DND-41 (cell line): Measurements from ENCODE around the gene UBAP1.
"Not testable (repeated sequence)": the region's sequence is repeated elsewhere in the genome, so short reads cannot be mapped to it uniquely, and the experiment has no call there.

Experiments
- ATAC-seq: fragments of 200-7000 bp; cut with Tn5 transposase; 3 replicates; pipeline ENCODE4 v1.9.1; 2021; ENCODE audit warnings: low read depth; ENCODE audit not compliant: insufficient read depth
- DNase-seq: peaks from one replicate; pipeline ENCODE4 v3.0.0-alpha.2; 2020
- H2AFZ ChIP-seq: 2 replicates; pipeline ENCODE4 v1.6.0; 2012; ENCODE audit warnings: low read depth, low read length
- H3K27ac ChIP-seq: 2 replicates; pipeline ENCODE4 v1.5.1; 2012; ENCODE audit warnings: low read length, inconsistent platforms
- H3K27me3 ChIP-seq: fragments of 200-600 bp; sonication (generic); 2 replicates; pipeline ENCODE4 v1.6.0; 2012; ENCODE audit warnings: low read length, mild to moderate bottlenecking, inconsistent platforms; ENCODE audit not compliant: insufficient read depth, poor library complexity
- H3K36me3 ChIP-seq: 2 replicates; pipeline ENCODE4 v1.5.1; 2012; ENCODE audit warnings: low read length, inconsistent platforms; ENCODE audit not compliant: insufficient read depth
- H3K4me1 ChIP-seq: 2 replicates; pipeline ENCODE4 v1.5.1; 2012; ENCODE audit warnings: mild to moderate bottlenecking, low read length; ENCODE audit not compliant: insufficient read depth
- H3K4me2 ChIP-seq: 2 replicates; pipeline ENCODE4 v1.6.0; 2012; ENCODE audit warnings: mild to moderate bottlenecking, moderate library complexity, low read length, inconsistent platforms; ENCODE audit not compliant: insufficient read depth
- H3K4me3 ChIP-seq, 2 experiments: fragments of 200-600 bp in 1 of 2; shearing (Covaris generic) in 1 of 2; 2 replicates each; pipeline ENCODE4 v1.5.1; 2012 to 2016; ENCODE audit warnings: inconsistent platforms in 2 of 2, low read length in 2 of 2, mild to moderate bottlenecking in 2 of 2, low read depth in 1 of 2, moderate library complexity in 1 of 2
- H3K79me2 ChIP-seq: 2 replicates; pipeline ENCODE4 v1.6.0; 2012; ENCODE audit warnings: low read length, inconsistent platforms; ENCODE audit not compliant: insufficient read depth
- H3K9ac ChIP-seq: 2 replicates; pipeline ENCODE4 v1.6.0; 2012; ENCODE audit warnings: low read depth, mild to moderate bottlenecking, inconsistent platforms, low read length, moderate library complexity
- H3K9me3 ChIP-seq: 2 replicates; pipeline ENCODE4 v1.5.1; 2012; ENCODE audit warnings: low read length, moderate library complexity, mild to moderate bottlenecking, inconsistent platforms; ENCODE audit not compliant: insufficient read depth, severe bottlenecking
- H4K20me1 ChIP-seq: 2 replicates; pipeline ENCODE4 v1.6.0; 2012; ENCODE audit warnings: low read length; ENCODE audit not compliant: insufficient read depth
- CTCF ChIP-seq: IDR thresholded peaks from 2 replicates; pipeline ENCODE4 v1.5.1; 2012; ENCODE audit warnings: borderline replicate concordance, low read length, moderate library complexity, mild to moderate bottlenecking; ENCODE audit not compliant: poor library complexity, severe bottlenecking; ENCODE audit errors: extremely low read depth
- EZH2 ChIP-seq: IDR thresholded peaks from 3 replicates; pipeline ENCODE4 v1.6.1; 2012; ENCODE audit warnings: borderline replicate concordance, low read depth, mild to moderate bottlenecking, moderate library complexity, low read length, inconsistent platforms; ENCODE audit not compliant: severe bottlenecking

The UBAP1 gene

GRCh38 chr9:34195143-34195542 lies 16.3 kb downstream of the UBAP1 start:
- no peak overlapping the region for H3K9ac ChIP-seq
- no peak for DNase-seq
- H3K4me3 ChIP-seq, result no peak overlapping the region
- H3K4me2 ChIP-seq, result no peak overlapping the region
- no peaks in the 10 kb centered on the region for H3K9me3 ChIP-seq
- no peaks in the 10 kb centered on the region for H3K27me3 ChIP-seq
- H2AFZ ChIP-seq, result no peak overlapping the region
- no peaks in the 10 kb centered on the region for H3K4me1 ChIP-seq
- no peak for ATAC-seq
- H4K20me1 ChIP-seq, result peaks cover 18% of the 10 kb centered on the region
- H3K36me3 ChIP-seq, result no peaks in the 10 kb centered on the region; the same call in 1 of the 2 replicates
- no peak overlapping the region for H3K27ac ChIP-seq
- H3K79me2 ChIP-seq, result peaks cover 81% of the 10 kb centered on the region
- TF ChIP-seq CTCF (no peak), EZH2 (no peak)

DNA sequence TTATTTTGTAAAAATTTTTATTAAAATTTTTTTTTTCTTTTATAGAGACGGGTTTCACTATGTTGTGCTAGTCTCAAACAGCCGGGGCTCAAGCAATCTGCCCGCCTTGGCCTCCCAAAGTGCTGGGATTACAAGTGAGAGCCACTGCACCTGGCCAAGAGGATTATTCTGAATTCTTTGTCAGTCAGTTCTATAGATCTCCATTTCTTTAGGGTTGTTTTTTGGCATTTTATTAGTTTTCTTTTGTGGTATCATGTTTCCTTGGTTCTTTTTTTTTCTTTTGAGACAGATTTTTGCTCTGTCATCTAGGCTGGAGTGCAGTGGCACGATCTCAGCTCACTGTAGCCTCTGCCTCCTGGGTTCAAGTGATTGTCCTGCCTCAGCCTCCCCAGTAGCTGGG lies 18.4 kb downstream of the UBAP1 start:
- not testable (repeated sequence) for H3K4me2 ChIP-seq, H2AFZ ChIP-seq, H3K27ac ChIP-seq, H3K36me3 ChIP-seq, H3K4me3 ChIP-seq, ATAC-seq, H3K27me3 ChIP-seq, H3K4me1 ChIP-seq, H3K9ac ChIP-seq, DNase-seq, H3K9me3 ChIP-seq
- Histone ChIP-seq H4K20me1 (peaks cover 18% of the 10 kb centered on the region), H3K79me2 (peaks cover 78% of the 10 kb centered on the region)

DNA sequence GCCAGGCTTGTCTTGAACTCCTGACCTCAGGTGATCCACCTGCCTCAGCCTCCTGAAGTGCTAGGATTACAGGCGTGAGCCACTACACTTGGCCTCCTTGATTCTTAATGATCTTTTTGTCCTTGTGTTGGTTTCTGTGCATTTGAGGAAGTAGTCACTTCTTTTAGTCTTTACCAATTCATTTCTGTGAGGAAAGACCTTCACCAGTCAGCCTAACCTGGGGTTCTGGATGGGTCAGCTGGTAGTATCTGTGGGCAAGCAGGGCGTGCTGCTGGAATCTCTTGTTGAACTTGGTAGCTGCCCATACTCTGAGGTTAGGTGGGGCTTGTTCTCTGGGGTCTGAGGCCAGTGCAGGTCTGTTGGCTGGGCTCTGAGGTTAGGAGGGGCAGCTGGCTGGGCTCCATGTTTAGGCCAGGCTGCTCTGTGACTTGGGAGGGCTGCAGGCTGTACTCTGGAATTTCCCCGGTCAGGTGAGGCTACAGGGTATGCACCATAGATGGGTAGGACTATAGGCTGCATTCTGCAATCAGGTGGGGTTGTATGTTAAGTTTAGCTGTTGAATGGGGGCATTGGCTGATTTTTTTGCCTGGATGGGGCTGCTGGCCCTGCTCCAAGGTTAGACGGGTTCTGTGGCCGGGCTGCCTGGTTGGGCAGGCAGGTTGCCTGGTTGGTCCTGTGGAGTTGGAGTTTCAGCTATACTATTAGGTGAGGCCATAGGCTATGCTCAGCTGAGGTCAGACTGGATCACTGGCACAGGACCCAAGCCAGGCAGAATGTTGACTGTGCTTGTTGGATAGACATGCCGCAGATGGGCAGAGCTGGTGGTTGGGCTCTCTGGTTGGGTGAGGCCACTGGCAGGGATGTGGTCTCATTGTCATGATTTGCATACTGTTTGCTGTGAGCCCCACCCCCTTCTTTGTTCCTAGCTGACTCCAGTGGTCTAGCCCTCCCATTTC lies 19.2 kb downstream of the UBAP1 start:
- ATAC-seq (peak; percentile 67), DNase-seq (peak; percentile 13)
- no peaks in the 10 kb centered on the region for H3K4me1 ChIP-seq
- H3K27me3 ChIP-seq, result no peaks in the 10 kb centered on the region
- no peak overlapping the region for H3K27ac ChIP-seq
- peaks cover 19% of the 10 kb centered on the region for H4K20me1 ChIP-seq
- no peaks in the 10 kb centered on the region for H3K9me3 ChIP-seq
- peaks cover 76% of the 10 kb centered on the region for H3K79me2 ChIP-seq
- H3K4me2 ChIP-seq, result no peak overlapping the region
- TF ChIP-seq CTCF, result no peak
- H3K4me3 ChIP-seq, result no peak overlapping the region
- no peak overlapping the region for H2AFZ ChIP-seq
- no peak overlapping the region for H3K9ac ChIP-seq
- peaks cover 5% of the 10 kb centered on the region; the same call in 1 of the 2 replicates for H3K36me3 ChIP-seq

DNA sequence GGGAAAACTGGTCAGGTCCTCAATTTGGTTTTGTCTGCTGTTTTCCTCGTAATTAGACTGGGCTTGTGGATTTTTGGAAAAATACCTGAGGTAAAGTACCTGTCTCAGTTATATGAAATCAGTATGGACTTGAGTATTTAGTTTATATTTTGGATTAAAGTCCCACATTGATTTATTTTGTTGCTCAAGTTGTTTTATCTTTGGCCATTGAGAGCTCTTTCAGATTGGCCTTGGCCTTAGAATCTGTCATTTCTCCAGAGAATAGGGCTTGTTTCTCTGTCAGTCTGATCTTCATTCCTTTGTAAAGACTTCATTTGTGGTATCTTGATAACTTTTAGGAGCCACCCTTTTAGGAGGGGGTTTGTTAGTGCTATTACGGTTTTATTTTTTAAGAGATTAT lies 21.2 kb downstream of the UBAP1 start:
- H3K4me3 ChIP-seq, result no peak overlapping the region
- H2AFZ ChIP-seq, result no peak overlapping the region
- H3K36me3 ChIP-seq, result peaks cover 5% of the 10 kb centered on the region; the same call in 1 of the 2 replicates
- H3K27me3 ChIP-seq, result no peaks in the 10 kb centered on the region
- no peaks in the 10 kb centered on the region for H3K9me3 ChIP-seq
- peaks cover 18% of the 10 kb centered on the region for H4K20me1 ChIP-seq
- DNase-seq (no peak), ATAC-seq (no peak)
- no peaks in the 10 kb centered on the region for H3K4me1 ChIP-seq
- peaks cover 81% of the 10 kb centered on the region for H3K79me2 ChIP-seq
- H3K4me2 ChIP-seq, result no peak overlapping the region
- H3K27ac ChIP-seq, result no peak overlapping the region
- TF ChIP-seq CTCF (no peak), EZH2 (no peak)
- no peak overlapping the region for H3K9ac ChIP-seq
